Measurements from ENCODE around the gene FTO.

FTO gene

DNA sequence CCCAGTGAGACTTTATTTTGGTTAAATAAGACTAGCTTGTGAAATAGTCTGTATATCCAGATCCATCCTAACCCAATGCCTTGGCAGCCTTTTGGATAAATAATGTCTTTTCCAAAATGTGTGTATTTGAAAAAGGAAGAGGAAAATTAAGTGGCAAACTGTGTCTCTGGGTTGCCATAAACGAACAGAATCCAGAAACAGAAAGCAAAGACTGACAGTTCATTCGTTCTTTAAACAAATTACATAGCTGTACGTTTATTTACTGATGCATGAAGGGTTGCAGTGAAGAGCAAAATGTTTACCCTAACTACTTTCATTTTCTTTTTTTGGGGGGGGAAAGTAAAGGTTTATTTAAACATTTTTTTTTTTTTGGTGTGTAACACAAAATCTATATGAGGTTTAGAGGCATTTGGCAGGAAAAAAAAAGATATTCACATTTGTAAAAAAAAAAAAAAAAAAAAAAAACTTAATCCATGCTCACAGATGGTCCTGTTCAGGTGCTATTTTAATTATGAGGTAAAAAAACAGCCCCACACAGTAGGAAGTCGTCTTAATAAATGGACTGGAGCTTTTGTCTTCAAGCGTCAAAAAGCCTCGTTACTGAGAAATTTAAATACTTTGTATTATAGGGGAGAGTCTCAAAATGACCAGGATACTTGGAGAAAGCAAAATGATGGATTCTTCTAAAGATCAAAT is 245.9 kb downstream of the FTO start:
- Histone ChIP-seq H3K79me2 (ENCODE audit: insufficient read depth, low read depth) (no peaks in the 10 kb centered on the region), H3K4me1 (ENCODE audit: low read depth, poor library complexity, severe bottlenecking) (peaks cover 12% of the 10 kb centered on the region), H3K4me2 (no peak overlapping the region), H4K20me1 (ENCODE audit: insufficient read depth) (no peaks in the 10 kb centered on the region), H3K9ac (no peak overlapping the region), H2AFZ (ENCODE audit: low read depth) (no peak overlapping the region), H3K27me3 (ENCODE audit: insufficient read depth, low read depth) (no peaks in the 10 kb centered on the region), H3K4me3 (IDR thresholded peaks at IDR 0.05; ENCODE audit: insufficient read depth, low read depth, low read length) (no peak overlapping the region), H3K27ac (no peak overlapping the region), H3K36me3 (ENCODE audit: insufficient read depth) (no peaks in the 10 kb centered on the region)
- TF ChIP-seq, protein P1, sequence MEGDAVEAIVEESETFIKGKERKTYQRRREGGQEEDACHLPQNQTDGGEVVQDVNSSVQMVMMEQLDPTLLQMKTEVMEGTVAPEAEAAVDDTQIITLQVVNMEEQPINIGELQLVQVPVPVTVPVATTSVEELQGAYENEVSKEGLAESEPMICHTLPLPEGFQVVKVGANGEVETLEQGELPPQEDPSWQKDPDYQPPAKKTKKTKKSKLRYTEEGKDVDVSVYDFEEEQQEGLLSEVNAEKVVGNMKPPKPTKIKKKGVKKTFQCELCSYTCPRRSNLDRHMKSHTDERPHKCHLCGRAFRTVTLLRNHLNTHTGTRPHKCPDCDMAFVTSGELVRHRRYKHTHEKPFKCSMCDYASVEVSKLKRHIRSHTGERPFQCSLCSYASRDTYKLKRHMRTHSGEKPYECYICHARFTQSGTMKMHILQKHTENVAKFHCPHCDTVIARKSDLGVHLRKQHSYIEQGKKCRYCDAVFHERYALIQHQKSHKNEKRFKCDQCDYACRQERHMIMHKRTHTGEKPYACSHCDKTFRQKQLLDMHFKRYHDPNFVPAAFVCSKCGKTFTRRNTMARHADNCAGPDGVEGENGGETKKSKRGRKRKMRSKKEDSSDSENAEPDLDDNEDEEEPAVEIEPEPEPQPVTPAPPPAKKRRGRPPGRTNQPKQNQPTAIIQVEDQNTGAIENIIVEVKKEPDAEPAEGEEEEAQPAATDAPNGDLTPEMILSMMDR (conservative IDR thresholded peaks at IDR 0.05; ENCODE audit: low read depth, low read length), result no peak

- no peak overlapping the region for H2AFZ ChIP-seq (ENCODE audit: low read depth)
- H3K36me3 ChIP-seq (ENCODE audit: insufficient read depth), result no peaks in the 10 kb centered on the region
Measured at GRCh38 chr16:53950677-53951076, 246.7 kb downstream of the FTO start.

DNA sequence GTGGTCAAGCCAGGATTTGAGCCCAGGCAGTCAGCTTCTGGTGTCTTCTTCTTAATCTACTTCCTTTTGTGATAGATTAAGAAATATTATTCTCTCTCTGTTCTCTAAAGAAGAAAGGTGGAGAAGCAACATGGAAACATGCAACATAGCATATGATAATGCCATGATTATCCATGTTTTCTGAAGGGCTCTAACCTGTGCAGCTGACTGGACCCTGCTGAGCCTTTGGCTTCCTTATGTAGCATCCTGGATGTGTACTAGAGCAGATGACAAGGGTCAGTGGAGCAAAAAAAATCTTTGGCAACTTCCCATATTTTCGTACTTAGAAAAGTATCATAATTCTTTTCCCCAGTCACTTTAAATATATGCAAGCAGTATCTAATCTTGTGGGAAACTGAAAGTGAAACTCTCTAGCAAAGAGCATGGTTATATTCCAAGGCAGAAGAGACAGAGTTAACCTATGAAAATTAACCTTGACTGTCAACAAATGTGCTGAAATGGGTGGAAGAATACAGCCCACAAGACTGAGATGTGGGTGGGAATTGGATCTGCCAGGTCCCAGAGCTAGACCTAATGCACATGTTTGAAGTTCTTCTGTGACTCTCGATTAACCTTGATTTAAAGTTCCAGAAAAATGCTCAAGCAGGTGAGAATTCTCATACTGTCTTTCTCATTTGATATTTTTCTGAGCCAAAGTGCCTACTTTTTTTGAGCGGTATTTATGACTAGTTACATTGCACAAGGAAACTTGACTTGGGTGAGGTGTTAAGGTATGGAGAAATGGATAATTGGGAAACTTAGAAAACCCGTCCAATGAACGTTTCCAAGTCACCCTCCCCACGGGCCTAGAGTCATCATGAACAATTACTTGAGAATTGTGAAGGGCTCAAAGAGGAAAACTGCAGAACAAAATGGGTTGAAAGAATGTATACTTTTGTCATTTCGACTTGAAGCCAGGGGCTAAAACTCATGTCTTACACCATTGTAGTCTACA is 248.6 kb downstream of the FTO start:
- no peaks in the 10 kb centered on the region for H3K36me3 ChIP-seq (ENCODE audit: insufficient read depth)
- no peak overlapping the region for H3K9ac ChIP-seq
- H3K27me3 ChIP-seq (ENCODE audit: insufficient read depth, low read depth), result no peaks in the 10 kb centered on the region
- peaks cover 12% of the 10 kb centered on the region for H3K4me1 ChIP-seq (ENCODE audit: low read depth, poor library complexity, severe bottlenecking)
- H3K27ac ChIP-seq, result 0 out of 2 replicates have a peak overlapping the region, but pooled peaks have one; percentile 13
- H3K79me2 ChIP-seq (ENCODE audit: insufficient read depth, low read depth), result no peaks in the 10 kb centered on the region
- H3K4me3 ChIP-seq (IDR thresholded peaks at IDR 0.05; ENCODE audit: insufficient read depth, low read depth, low read length), result no peak overlapping the region
- H4K20me1 ChIP-seq (ENCODE audit: insufficient read depth), result no peaks in the 10 kb centered on the region
- TF ChIP-seq, protein P1 (conservative IDR thresholded peaks at IDR 0.05; ENCODE audit: low read depth, low read length), result no peak
- H3K4me2 ChIP-seq, result peak overlapping the region; percentile 41; the same call in 1 of the 2 replicates
- no peak overlapping the region for H2AFZ ChIP-seq (ENCODE audit: low read depth)

More at GRCh38 chr16:53950677-53951076, 246.7 kb downstream of the FTO start:
- TF ChIP-seq, protein P1 (conservative IDR thresholded peaks at IDR 0.05; ENCODE audit: low read depth, low read length), result no peak
- peaks cover 12% of the 10 kb centered on the region for H3K4me1 ChIP-seq (ENCODE audit: low read depth, poor library complexity, severe bottlenecking)
- H3K4me3 ChIP-seq (IDR thresholded peaks at IDR 0.05; ENCODE audit: insufficient read depth, low read depth, low read length), result no peak overlapping the region
- no peaks in the 10 kb centered on the region for H3K79me2 ChIP-seq (ENCODE audit: insufficient read depth, low read depth)
- no peak overlapping the region for H3K4me2 ChIP-seq
- no peak overlapping the region for H3K27ac ChIP-seq
- no peaks in the 10 kb centered on the region for H4K20me1 ChIP-seq (ENCODE audit: insufficient read depth)
- H3K9ac ChIP-seq, result no peak overlapping the region
- H3K27me3 ChIP-seq (ENCODE audit: insufficient read depth, low read depth), result no peaks in the 10 kb centered on the region

DNA sequence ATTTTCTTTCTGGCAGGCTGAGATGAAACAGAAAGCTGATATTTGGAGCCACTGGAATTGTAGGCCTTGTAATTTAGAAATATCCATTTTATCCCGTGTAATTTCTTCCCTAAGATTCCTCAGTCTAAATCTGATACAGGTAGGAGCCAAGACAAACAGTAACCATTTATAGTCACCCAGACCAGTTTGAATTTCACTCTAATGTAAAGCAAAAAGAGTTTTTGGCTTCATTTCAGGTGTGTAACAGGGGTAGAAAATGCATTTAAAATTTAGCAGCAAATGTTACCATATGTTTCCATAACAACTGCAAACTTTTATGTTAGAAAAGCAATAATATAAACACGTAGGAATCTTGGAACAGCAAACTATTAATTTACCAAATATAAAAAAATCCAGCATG is 249.4 kb downstream of the FTO start:
- Histone ChIP-seq H3K79me2 (ENCODE audit: insufficient read depth, low read depth) (no peaks in the 10 kb centered on the region), H3K4me3 (IDR thresholded peaks at IDR 0.05; ENCODE audit: insufficient read depth, low read depth, low read length) (no peak overlapping the region), H3K27ac (no peak overlapping the region), H3K9ac (no peak overlapping the region), H3K27me3 (ENCODE audit: insufficient read depth, low read depth) (no peaks in the 10 kb centered on the region), H3K4me2 (no peak overlapping the region), H2AFZ (ENCODE audit: low read depth) (no peak overlapping the region), H3K36me3 (ENCODE audit: insufficient read depth) (no peaks in the 10 kb centered on the region), H4K20me1 (ENCODE audit: insufficient read depth) (no peaks in the 10 kb centered on the region), H3K4me1 (ENCODE audit: low read depth, poor library complexity, severe bottlenecking) (peaks cover 12% of the 10 kb centered on the region)
- TF ChIP-seq, protein P1 (conservative IDR thresholded peaks at IDR 0.05; ENCODE audit: low read depth, low read length), result no peak
